OCI-LY7 (cell line): ENCODE results near the gene PKM.

Experiments used
- EZH2phosphoT487 ChIP-seq: fragments of 200-600 bp; sonication (generic); IDR thresholded peaks from 2 replicates; pipeline ENCODE4 v1.6.1; 2018; ENCODE audit warnings: low read depth, borderline replicate concordance, mild to moderate bottlenecking, mixed run types, antibody characterized with exemption, low read length, moderate library complexity, mixed read lengths
- TF ChIP-seq, protein P1 (sequence below): fragments of 200-600 bp; sonication (generic); conservative IDR thresholded peaks from 2 replicates; pipeline ENCODE4 v1.5.1; 2014; ENCODE audit warnings: mild to moderate bottlenecking, antibody characterized with exemption, low read length, moderate library complexity, mixed read lengths

- TF ChIP-seq EZH2phosphoT487 = no peak
- TF ChIP-seq, protein P1, sequence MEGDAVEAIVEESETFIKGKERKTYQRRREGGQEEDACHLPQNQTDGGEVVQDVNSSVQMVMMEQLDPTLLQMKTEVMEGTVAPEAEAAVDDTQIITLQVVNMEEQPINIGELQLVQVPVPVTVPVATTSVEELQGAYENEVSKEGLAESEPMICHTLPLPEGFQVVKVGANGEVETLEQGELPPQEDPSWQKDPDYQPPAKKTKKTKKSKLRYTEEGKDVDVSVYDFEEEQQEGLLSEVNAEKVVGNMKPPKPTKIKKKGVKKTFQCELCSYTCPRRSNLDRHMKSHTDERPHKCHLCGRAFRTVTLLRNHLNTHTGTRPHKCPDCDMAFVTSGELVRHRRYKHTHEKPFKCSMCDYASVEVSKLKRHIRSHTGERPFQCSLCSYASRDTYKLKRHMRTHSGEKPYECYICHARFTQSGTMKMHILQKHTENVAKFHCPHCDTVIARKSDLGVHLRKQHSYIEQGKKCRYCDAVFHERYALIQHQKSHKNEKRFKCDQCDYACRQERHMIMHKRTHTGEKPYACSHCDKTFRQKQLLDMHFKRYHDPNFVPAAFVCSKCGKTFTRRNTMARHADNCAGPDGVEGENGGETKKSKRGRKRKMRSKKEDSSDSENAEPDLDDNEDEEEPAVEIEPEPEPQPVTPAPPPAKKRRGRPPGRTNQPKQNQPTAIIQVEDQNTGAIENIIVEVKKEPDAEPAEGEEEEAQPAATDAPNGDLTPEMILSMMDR = no peak
These were observed 24.4 kb downstream of the PKM start for GRCh38 chr15:72206677-72207000.
